Fibroblast of lung (primary cell): Measurements from ENCODE around the gene KLHDC7B. TPM values are rescaled to one million over a fixed set of nuclear protein-coding genes. Genes with fewer than 3 reads are reported as not detected.

Experiments
- DNase-seq, 2 donors: peaks; one replicate each; pipeline versions ENCODE4 v3.0.0 to v3.0.0-alpha.2; 2010; ENCODE audit warnings: low read depth in 2 of 2
- H2AFZ ChIP-seq: 2 replicates; pipeline ENCODE4 v1.5.1; 2012; ENCODE audit warnings: low read length, control low read depth, inconsistent platforms
- H3K27ac ChIP-seq: 2 replicates; pipeline ENCODE4 v1.5.1; 2011; ENCODE audit warnings: low read length, control low read depth; ENCODE audit not compliant: insufficient read depth
- H3K27me3 ChIP-seq: 2 replicates; pipeline ENCODE4 v1.5.1; 2011; ENCODE audit warnings: mild to moderate bottlenecking, low read length; ENCODE audit not compliant: control insufficient read depth, insufficient read depth
- H3K36me3 ChIP-seq: 2 replicates; pipeline ENCODE4 v1.5.1; 2011; ENCODE audit warnings: low read length; ENCODE audit not compliant: control insufficient read depth, insufficient read depth
- H3K4me1 ChIP-seq: 2 replicates; pipeline ENCODE4 v1.5.1; 2011; ENCODE audit warnings: low read length; ENCODE audit not compliant: control insufficient read depth, insufficient read depth; ENCODE audit errors: extremely low read depth
- H3K4me2 ChIP-seq: 2 replicates; pipeline ENCODE4 v1.5.1; 2011; ENCODE audit warnings: low read length, control low read depth; ENCODE audit not compliant: insufficient read depth; ENCODE audit errors: extremely low read depth
- H3K4me3 ChIP-seq, 4 experiments: fragments of 200-600 bp in 1 of 4; sonication (generic) in 1 of 4; replicated peaks in 1 of 4; 2 replicates each; pipeline ENCODE4 v1.5.1; 2011 to 2016; ENCODE audit warnings: low read length in 4 of 4, low read depth in 3 of 4, mild to moderate bottlenecking in 3 of 4, control low read depth in 2 of 4, inconsistent platforms in 1 of 4, mixed read lengths in 1 of 4; ENCODE audit not compliant: insufficient read depth in 1 of 4; ENCODE audit errors: control extremely low read depth in 1 of 4
- H3K79me2 ChIP-seq: 2 replicates; pipeline ENCODE4 v1.5.1; 2012; ENCODE audit warnings: mild to moderate bottlenecking, low read length, inconsistent platforms; ENCODE audit not compliant: control insufficient read depth, insufficient read depth
- H3K9ac ChIP-seq: 2 replicates; pipeline ENCODE4 v1.5.1; 2011; ENCODE audit warnings: mild to moderate bottlenecking, low read length, control low read depth; ENCODE audit not compliant: insufficient read depth
- H3K9me3 ChIP-seq: 2 replicates; pipeline ENCODE4 v1.5.1; 2012; ENCODE audit warnings: low read depth, low read length; ENCODE audit not compliant: control insufficient read depth, insufficient read depth
- H4K20me1 ChIP-seq: 2 replicates; pipeline ENCODE4 v1.5.1; 2011; ENCODE audit warnings: low read length; ENCODE audit not compliant: control insufficient read depth, insufficient read depth; ENCODE audit errors: extremely low read depth
- EZH2 ChIP-seq: IDR thresholded peaks from 2 replicates; pipeline ENCODE4 v1.5.1; 2012; ENCODE audit warnings: low read length, control low read depth, mild to moderate bottlenecking; ENCODE audit errors: missing control alignments
- polyA plus RNA-seq, 2 donors: library from polyadenylated mRNA; depleted of rRNA in 1 of 2; stranded (reverse) in 1 of 2; unstranded in 1 of 2; fragments of >200 nt; gene quantifications; 2 replicates each; pipeline ENCODE4 v1.2.1, GENCODE V29; 2011 to 2012; ENCODE audit warnings: missing spikeins in 1 of 2
- total RNA-seq: library from RNA; depleted of rRNA; stranded (reverse); fragments of >200 nt; gene quantifications from 2 replicates; pipeline ENCODE4 v1.2.1, GENCODE V29; 2014
- TF ChIP-seq, protein P1 (sequence below), 2 donors: IDR thresholded peaks in 1 of 2; conservative IDR thresholded peaks in 1 of 2; 1 replicate in 1 of 2; 2 replicates in 1 of 2; pipeline ENCODE4 v1.5.1; 2011 to 2012; ENCODE audit warnings: low read length in 2 of 2, control low read depth in 1 of 2, inconsistent platforms in 1 of 2, low read depth in 1 of 2, mild to moderate bottlenecking in 1 of 2

Gene KLHDC7B
- total and polyA plus RNA-seq, 2 donors (not counting 1 experiment from before 2014, with no cell fraction given): 0.17 TPM; not detected in 1

DNA sequence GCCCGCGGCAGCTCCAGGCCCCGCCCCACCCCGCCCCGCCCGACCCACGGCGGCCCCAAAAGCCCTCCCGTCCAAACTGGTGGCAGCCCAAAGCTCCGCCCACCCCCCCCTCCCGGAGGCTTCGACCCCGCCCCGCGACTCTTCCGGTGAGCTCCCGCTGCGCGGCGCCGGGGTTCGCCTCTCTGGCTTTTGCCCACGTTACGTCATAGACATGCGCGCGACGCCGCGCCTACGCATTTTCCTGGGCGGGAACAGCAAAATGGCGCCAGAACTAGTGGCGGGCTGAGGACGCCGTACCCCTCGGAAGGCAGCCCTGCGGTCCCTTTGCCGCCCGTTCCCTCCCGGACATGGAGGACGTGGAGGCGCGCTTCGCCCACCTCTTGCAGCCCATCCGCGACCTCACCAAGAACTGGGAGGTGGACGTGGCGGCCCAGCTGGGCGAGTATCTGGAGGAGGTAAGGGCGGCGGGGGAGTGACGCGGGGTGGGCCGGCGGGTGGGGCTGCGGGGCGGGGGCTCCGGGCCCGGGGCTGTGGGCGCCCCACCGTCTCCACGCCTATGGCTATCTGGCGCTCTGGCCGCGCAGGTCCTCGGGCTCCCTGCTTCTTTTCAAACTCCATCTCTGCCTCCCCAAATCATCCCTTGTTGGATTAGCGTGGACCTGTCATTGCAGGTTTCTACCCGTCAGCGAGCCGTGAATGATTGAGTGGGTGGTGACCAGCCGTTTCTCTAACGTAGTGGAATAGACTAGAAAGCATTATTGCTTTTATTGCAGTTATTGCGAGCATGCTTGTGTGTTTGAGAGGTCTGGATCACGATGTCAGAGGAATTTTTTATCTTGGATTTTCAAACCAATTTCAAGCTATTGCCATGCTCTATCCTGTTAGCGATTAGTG lies 37.5 kb upstream of the KLHDC7B start, which contains the start of gene NCAPH2:
NCAPH2 (plus strand) TSS at position 234 of the 894 bp plus-strand sequence; CDS start at position 348, 114 bp downstream.
- Histone ChIP-seq H3K79me2 (peaks cover 51% of the 10 kb centered on the region), H3K27me3 (no peaks in the 10 kb centered on the region), H3K4me1 (peaks cover 3% of the 10 kb centered on the region), H3K27ac (peak within 1 kb of the TSS; percentile 90), H3K4me3 (peak within 1 kb of the TSS; percentile 91 to 97 (median 94)), H3K9ac (peak within 1 kb of the TSS; percentile 90), H2AFZ (peak within 1 kb of the TSS; percentile 89), H4K20me1 (no peaks in the 10 kb centered on the region), H3K4me2 (peak within 1 kb of the TSS; percentile 99), H3K9me3 (no peaks in the 10 kb centered on the region), H3K36me3 (peaks cover 15% of the 10 kb centered on the region)
- DNase-seq: peak; percentile 91 to 97
- no peak for TF ChIP-seq EZH2
- TF ChIP-seq, protein P1, sequence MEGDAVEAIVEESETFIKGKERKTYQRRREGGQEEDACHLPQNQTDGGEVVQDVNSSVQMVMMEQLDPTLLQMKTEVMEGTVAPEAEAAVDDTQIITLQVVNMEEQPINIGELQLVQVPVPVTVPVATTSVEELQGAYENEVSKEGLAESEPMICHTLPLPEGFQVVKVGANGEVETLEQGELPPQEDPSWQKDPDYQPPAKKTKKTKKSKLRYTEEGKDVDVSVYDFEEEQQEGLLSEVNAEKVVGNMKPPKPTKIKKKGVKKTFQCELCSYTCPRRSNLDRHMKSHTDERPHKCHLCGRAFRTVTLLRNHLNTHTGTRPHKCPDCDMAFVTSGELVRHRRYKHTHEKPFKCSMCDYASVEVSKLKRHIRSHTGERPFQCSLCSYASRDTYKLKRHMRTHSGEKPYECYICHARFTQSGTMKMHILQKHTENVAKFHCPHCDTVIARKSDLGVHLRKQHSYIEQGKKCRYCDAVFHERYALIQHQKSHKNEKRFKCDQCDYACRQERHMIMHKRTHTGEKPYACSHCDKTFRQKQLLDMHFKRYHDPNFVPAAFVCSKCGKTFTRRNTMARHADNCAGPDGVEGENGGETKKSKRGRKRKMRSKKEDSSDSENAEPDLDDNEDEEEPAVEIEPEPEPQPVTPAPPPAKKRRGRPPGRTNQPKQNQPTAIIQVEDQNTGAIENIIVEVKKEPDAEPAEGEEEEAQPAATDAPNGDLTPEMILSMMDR (conservative IDR thresholded peaks at IDR 0.05 in 1 of 2, IDR thresholded peaks at IDR 0.05 in 1 of 2; ENCODE audit: low read depth in 1 of 2, low read length in 2 of 2): no peak

DNA sequence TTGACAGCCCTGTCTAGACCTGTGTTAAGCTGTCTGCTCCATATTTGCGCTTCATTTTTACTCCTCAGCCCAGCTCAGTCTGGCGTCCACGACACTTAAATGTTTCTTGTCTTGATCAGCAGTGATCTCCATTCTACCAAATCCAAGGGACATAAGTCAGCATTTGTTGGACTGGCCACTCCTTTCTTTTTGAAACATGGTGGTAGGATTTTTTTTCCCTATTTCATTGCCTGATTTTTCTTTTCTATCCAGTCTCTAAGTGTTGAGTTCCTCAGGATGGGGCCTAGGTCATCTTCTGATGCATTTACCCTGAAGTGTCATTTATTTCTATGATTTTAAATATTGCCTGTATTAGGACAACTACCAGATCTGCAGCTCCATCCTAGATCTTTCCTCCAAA lies 36.8 kb upstream of the KLHDC7B start:
- Histone ChIP-seq H3K4me1 (peaks cover 3% of the 10 kb centered on the region), H3K4me3 (peak overlapping the region; percentile 73 to 89 (median 77)), H3K79me2 (peaks cover 51% of the 10 kb centered on the region), H4K20me1 (no peaks in the 10 kb centered on the region), H3K27ac (peak overlapping the region; percentile 90), H3K36me3 (peaks cover 14% of the 10 kb centered on the region), H2AFZ (no peak overlapping the region), H3K4me2 (peak overlapping the region; percentile 99), H3K9me3 (no peaks in the 10 kb centered on the region), H3K9ac (peak overlapping the region; percentile 66), H3K27me3 (no peaks in the 10 kb centered on the region)
- DNase-seq: no peak
- no peak for TF ChIP-seq EZH2
- TF ChIP-seq, protein P1 (conservative IDR thresholded peaks at IDR 0.05 in 1 of 2, IDR thresholded peaks at IDR 0.05 in 1 of 2; ENCODE audit: low read depth in 1 of 2, low read length in 2 of 2): no peak

DNA sequence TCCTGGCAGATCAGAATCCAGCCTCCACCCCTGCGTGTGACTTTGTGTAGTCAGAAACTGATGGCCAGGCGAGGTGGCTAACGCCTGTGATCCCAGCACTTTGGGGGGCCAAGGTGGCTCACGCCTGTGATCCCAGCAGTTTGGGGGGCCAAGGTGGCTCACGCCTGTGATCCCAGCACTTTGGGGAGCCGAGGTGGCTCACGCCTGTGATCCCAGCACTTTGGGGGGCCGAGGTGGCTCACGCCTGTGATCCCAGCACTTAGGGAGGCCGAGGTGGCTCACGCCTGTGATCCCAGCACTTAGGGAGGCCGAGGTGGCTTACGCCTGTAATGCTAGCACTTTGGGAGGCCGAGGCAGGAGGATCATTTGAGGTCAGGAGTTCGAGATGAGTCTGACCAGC lies 32.5 kb upstream of the KLHDC7B start:
- peaks cover 3% of the 10 kb centered on the region for H3K4me1 ChIP-seq
- peaks cover 49% of the 10 kb centered on the region for H3K79me2 ChIP-seq
- H3K4me2 ChIP-seq: no peak overlapping the region
- H3K27me3 ChIP-seq: no peaks in the 10 kb centered on the region
- DNase-seq: no peak
- peaks cover 3% of the 10 kb centered on the region for H3K36me3 ChIP-seq
- TF ChIP-seq, protein P1 (conservative IDR thresholded peaks at IDR 0.05 in 1 of 2, IDR thresholded peaks at IDR 0.05 in 1 of 2; ENCODE audit: low read depth in 1 of 2, low read length in 2 of 2): no peak
- no peaks in the 10 kb centered on the region for H3K9me3 ChIP-seq
- no peaks in the 10 kb centered on the region for H4K20me1 ChIP-seq
- no peak overlapping the region for H3K27ac ChIP-seq
- H3K4me3 ChIP-seq: no peak overlapping the region
- no peak overlapping the region for H3K9ac ChIP-seq
- no peak overlapping the region for H2AFZ ChIP-seq
